GM18873 (cell line): ENCODE data around the gene CYCS.
"Not testable (repeated sequence)": the region's sequence is repeated elsewhere in the genome, so short reads cannot be mapped to it uniquely, and the experiment has no call there.

ENCODE experiments used
- ATAC-seq: cut with Tn5 transposase; IDR thresholded peaks from one replicate; pipeline ENCODE4 v1.9.1; 2021; ENCODE audit warnings: mild to moderate bottlenecking, moderate library complexity, moderate number of reproducible peaks; ENCODE audit not compliant: unreplicated experiment, low FRiP score

CYCS gene

DNA sequence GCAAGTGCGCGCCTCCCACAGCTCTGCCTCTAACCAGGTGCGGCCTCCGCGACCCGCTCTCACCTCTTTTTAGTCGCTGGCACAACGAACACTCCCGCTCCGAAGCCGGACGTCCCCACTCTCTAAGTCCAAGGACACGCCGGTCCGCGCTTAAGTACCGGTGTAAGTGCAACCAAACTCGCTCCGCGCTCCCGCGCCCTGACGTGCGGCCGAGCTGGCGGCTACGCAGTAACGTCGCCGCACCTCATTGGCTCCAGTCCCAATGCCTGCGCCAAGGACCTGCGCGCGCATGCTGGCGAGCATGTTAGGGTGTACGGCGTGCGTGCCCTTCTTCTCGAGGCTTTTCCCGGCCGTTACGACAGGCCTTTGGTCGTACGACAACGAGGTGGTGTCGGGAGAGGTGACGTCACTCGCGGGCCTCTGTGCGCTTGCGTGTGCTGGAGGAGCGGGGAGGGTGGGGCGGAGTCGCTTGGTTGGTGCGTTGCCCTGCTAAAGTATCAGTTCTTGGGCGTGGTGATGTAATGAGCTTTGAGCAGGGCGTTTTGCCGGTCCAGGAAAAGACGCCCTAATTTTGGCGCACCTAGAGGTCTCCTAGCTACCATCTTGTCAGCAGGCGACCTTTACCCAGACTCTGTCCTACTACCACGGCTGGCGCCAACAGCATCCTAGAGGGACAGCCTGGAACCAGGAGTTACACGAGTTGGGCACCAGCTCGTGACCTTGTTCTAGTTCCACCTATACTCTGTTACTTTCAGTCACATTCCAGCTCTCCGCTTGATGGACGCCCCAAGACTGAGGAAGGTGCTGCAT lies at the start of gene CYCS:
TSS of gene CYCS (minus strand) at position 124 of the 810 bp plus-strand sequence. CDS start 1,141 bp downstream, outside the sequence.
- peak; percentile 95 for ATAC-seq

DNA sequence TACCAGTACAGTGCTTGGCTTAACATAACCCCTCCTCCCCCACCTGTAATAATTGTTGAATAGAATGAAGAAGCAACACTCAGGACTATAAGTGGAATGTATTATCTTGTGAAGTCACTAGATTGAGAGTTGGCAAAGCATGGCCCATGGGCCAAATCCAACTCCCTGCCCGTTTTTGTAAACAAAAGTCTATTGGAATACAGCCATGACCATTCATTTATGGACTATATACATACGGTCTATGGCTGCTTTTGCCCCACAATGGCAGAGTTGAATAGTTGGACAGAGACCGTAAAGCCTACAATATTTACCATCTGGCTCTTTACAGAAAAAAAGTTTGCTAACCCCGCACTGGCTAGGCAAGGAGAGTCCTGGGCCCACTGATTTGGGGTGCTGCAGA lies 48.1 kb upstream of the CYCS start:
- no peak for ATAC-seq

DNA sequence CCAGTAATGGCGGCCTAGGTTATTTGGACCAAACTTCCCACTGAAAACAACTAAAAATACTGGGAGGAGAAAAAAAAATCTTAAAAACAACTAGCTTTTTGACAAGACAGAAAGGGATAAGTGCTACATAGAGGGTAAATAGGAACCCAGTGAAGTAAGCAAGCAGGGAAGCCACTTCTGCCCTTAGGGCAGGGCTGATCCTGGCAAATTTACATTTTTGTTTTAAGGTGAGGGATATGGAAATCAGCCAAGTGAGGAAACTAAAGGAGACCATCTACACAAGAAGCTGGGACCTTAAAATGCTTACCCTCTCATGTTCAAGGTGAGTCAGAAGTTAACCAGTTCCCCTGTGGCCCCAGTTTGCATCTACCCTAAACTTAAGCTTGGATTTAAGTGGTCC lies 46.5 kb upstream of the CYCS start:
- ATAC-seq: no peak

DNA sequence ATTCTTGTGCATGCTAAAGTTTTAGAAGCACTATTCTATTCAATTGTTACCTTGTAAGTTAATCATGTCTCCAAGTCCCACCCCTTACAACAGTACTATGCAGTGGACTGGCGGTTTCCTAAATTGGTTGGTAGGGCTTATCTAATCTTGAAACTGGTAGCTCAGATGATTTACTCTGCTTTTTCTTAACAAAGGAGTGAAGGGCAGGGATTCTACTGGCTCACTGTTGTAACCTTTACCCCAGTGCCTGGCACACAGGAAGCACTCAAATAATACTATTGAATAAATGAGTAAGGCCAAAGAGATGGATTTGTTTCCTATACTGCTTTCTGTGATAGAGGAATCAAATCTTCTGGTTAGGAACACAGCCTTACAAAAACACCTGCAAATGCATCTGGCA lies 46.0 kb upstream of the CYCS start:
- ATAC-seq: no peak

DNA sequence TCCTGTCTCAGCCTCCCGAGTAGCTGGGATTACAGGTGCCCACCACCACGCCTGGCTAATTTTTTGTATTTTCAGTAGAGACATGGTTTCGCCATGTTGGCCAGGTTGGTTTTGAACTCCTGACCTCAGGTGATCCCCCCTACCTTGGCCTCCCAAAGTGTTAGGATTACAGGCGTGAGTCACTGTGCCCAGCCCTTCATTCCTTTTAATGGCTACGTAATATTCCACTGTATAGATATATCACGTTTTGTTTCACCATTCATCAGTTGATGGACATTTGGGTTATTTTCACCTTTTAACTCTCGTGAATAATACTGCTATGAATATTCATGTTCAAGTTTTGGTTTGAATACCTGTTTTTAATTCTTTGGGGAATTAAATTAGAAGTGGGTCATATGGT lies 44.6 kb upstream of the CYCS start:
- ATAC-seq: no peak

DNA sequence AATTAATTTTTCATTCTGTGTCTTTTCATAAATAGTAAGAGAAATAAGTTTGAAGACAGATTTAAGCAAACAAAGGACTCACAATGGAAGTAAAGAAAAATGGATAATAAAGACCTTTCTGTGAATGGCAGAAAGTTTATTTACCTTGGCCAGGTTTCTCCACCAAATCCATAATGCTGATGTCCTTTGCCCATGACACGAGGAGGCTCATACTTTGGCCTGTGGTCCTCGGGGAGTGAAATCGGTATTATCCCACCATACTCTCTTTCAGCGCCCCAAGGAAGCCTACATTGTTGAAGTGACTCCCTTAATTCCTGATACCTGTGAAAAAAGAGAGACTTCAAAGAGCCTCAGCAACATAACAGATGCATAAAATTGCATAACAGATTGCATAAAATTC lies 43.1 kb upstream of the CYCS start:
- no peak for ATAC-seq

DNA sequence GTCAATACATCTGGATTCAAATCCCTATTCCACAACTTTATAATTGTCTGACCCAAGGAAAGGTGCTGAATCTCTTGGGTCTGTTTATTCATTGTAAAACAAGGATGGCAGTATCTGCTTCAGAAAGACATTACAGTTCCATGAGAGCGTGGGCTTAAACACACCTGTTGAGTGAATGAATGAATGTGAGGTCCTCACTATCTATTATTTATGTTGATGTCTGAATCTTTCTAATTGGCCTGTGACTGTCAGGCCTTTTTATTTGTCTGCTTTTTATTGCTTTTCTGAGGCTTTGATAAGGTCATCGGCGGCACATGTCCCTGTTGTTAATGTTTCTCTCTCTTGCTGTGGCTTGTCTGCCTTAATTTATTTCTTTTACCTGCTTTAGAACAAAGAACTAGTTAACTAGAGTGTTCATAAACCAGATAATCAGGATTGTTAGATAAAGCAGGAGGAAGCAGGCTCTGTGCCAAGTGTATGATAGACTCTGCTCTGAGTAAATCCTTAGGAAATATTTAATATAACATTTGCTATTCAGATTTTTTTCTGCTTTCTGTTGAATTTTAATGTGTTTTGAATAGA lies 42.3 kb upstream of the CYCS start:
- ATAC-seq: no peak

DNA sequence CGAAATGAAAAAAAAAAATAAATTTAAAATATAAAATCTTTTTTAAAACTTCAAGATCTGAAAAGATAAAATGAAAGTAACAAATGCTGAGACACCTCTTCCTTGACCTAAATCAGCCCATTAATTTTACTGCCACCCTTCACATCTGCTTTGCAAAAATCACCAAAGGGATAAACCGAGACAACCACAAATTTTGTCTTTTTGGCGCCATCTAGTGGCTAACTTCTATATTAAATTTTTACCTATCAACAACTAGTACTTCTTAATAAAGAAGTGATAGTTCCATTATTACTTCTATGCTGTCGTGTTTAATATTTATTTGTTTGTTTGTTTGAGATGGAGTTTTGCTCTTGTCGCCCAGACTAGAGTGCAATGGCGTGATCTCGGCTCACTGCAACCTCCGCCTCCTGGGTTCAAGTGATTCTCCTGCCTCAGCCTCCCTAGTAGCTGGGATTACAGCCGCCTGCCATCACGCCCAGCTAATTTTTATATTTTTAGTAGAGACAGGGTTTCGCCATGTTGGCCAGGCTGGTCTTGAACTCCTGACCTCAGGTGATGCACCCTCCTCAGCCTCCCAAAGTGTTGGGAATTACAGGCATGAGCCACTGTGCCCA lies 35.0 kb upstream of the CYCS start:
- ATAC-seq: not testable (repeated sequence)

DNA sequence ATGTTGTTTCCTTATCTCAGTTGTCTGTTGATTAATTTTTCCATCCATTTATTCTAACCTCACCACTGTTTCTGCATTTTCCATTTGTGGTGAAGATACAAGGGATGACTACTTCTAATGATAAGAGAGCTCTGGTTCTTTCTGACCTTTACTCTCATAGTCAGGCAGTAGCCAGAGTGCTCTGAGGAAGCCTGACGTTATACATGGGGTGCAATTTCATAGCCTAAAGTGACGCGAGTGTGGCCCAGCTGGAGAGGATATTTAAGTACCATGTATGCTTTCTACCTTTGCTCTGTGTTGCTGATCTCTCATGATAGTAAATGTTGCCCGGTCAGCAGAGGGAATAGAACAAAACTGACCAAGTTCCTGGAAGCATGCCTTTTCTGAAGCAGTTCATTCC lies 33.9 kb upstream of the CYCS start:
- ATAC-seq: no peak

DNA sequence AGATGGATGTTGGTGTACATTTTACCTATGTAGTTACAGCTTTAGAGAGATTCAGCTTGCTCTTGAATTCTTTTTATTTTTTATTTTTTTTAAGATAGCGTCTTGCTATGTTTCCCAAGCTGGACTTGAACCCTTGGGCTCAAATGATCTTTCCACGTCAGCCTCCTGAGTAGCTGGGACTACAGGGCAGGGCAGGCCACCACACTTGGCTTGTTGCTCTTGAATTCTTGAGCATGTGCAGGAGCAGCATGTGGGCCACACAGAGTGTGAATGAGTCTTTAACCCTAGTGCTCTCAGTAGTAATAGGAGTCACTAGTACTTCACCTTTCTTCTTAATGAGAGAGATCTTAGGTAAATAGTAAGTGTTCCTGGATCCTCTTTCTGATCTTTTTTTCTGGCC lies 26.7 kb upstream of the CYCS start:
- ATAC-seq: no peak

DNA sequence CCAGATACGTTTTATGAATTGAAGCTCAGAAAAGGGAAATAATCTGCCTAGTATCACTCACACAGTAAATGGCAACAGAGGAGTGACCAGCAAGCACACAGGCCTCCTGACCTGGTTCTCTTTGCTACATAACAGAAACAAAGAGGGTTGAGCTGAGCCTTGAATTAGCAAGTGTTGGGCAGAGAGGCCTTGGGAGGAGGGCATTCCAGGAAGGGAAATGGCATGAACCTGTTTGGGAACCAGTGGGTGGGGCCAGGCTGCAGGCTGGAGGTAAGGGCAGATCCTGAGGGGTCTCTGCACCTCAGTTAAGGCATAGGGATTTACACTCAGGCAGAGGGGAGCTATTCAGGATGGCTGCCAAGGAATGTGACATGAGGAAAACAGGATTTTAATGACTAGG lies 24.8 kb upstream of the CYCS start:
- ATAC-seq: no peak

DNA sequence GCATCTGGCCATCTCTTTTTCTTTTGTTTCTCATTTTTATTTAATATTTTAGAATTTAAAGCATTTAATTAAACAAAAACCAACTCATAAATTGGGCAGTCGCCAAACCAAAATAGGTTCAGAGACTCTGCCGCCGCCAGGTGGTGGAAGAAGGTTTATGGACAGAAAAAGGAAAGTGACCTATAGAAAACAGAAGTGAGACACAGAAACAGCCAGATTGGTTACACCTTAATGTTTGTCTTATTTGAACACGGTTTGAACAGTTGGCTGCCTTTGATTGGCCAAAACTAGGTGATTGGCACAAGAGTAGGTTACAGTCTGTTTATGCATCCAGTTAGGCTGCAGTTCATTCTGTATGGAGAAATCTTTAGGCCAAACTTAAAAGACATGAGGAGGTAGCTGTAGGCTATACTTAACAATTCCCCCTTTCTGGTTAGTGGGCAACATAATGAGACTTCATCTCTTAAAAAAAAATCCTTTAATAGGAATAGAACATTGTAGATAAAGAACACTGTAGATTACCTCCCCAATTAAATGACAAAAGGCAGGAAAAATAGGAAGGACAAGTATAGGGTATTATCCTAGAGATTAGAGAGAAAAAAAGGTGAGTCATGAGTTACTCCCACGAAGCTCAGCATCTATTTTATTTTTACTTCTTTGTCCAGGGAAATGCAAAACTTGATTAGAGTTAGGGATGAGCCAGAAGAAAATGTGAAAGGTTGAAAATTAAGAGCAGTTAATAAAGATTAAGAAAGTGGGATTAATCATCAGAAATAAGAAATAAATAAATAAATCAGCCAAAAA lies 23.9 kb upstream of the CYCS start:
- no peak for ATAC-seq

DNA sequence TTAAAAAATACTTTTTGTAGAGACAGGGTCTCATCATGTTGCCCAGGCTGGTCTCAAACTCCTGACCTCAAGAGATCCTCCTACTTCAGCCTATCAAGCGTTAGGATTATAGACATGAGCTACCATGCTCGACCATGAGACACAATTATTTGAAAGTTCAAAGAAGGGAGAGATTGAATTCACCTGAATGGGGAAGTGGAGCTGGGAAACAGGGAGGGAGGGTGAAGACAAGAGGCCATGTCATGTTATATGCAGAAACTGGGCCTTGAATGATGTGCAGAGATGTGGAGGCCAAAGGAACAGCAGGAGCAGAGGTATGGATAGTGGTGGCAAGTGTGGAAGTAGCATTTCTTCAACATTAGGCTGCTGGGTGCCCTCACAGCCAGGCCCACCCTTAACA lies 18.7 kb upstream of the CYCS start:
- no peak for ATAC-seq

DNA sequence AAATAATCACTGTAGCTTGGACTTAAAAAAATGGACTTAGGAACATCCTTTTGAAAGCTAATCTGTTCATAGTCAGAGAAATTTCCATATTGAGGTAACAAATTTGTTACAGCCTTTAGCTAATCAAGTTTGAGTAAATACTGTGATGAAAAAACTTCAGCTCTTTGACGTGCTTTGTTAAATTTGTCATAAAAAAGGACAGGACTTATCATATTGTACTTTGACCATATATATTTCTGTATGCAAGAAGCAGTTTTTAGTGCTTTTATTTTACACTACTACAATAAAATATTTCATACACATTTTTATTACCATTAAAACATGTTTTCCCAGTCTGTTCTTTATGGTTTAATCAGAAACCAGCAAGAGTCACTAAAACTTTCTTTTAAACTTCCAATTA lies 14.5 kb upstream of the CYCS start:
- ATAC-seq: no peak

DNA sequence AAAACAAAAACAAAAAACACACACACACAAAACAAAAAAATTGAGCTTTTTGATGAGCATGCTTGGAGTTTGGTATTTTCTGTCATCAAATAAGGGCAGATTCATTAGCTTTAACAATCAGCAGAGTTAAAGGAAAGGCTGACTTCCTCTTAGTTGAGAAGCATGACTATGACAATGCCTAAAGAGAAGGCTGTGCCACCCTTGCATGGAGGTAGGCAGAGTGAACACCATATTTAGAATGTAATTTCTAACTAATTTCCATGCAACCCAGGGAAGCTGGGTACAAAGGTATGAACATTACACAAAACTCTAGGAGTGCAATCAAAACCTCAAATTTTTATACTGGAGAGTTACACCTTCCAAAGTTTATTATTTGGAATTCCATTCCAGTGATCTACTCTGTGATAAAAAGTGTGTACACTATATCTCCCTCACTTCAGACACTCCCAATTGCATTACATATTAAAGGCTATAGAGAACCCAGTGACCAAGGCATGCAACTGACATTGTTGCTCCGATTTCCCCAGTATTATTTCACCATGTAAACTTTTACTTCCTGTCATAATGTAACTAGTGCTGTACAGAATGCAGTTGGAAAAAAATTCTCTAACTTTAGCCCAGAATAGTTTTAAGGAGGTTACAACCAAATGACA lies 9.4 kb upstream of the CYCS start:
- ATAC-seq: no peak

DNA sequence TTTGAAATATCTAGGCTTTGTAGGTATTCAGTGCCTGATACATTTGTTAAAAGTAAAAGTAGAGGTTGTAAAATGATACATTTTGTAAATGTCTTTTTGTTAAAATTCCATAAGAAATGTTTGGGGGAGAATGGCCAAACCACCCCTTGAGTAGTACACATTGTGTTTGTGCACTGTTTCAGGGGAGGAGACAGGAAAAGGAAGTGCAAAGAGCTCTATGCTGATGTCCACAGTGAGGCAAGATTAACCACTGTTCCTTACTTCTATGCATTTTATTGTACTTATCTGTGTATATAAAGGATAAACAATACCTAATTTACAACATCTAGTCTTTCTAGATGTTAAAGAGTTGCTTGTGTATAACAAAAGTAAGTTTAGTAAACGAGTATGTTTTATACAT lies 7.4 kb upstream of the CYCS start:
- ATAC-seq: no peak

DNA sequence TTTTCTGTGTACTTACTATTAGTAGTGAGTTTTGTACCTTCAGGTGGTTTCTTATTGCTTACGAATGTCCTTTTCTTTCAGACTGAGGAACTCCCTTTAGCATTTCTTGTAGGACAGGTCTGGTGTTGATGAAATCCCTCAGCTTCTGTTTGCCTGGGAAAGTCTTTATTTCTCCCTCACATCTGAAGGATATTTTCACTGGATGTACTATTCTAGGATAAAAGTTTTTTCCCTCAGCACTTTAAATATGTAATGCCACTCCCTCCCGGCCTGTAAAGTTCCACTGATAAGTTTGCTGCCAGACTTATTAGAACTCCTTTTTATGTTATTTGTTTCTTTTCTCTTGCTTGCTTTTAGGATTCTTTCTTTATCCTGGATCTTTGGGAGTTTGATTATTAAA lies 1.7 kb upstream of the CYCS start:
- ATAC-seq: no peak

DNA sequence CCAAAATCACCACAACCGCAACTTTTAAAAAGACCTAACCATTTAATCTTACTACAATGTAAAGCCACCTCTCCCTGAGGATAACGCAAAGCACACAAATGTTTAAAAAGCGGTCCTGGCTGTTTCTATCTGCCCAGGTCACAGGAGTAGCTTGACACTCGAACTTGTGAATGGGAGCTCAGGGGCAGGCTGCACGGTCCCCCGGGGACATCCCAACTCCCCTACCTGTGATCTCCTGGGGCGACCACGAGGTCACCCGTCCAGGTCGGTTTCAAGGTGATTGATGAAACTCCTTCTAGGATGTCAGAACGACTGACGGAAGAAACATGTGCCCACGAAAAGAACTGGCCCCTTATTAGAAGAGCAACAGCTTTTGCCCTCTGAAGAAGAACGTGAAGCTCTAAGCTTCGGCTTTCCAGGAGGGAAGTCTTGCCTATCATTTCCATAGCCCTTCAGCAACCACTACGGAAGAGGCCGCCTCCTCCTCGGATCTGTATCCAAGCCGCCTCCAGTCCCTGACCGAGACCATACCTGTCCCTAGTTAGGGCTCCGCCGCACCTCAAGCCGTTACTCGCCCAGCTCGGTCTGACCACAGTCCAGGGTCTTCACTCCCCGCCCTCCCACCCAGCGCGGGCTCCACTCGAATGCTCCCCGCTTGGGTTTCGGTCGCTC lies 459 bp downstream of the CYCS start:
- no peak for ATAC-seq

DNA sequence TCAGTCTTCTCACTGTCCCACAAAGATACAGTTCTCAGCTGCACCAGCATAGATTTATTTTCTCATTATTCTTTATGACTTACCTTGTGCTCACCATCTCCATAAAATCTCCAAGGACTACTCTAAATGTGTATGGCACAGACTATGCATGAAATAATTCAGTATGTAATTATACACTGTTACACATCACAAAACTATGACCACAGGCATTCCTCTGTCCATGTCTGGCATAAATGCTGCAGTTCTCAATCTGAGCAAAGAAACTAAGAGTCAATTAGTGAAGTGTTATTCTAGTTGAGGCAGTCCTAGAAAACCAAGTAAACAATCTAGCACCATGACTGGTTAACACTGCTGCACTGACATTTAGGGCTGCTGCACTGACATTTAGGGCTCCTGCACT lies 2.7 kb downstream of the CYCS start:
- no peak for ATAC-seq

DNA sequence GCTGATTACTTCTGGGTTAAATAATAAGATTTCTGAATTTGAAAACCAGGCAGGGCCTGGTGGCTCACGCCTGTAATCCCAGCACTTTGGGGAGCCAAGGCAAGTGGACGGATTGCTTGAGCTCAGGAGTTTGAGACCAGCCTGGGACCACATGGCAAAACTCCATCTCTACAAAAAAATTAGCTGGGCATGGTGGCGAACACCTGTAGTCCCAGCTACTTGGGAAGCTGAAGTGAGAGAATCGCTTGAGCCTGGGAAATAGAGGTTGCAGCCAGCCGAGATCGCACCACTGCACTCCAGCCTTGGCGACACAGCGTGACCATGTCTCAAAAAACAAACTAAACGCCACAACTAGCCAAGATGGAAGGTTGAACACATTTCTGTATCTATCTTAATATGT lies 3.5 kb downstream of the CYCS start:
- ATAC-seq: no peak
